SHP77 treated with DMSO at 0.1 percent for 48 hours (cell line): ENCODE measurements around the gene HNF4A.

Source experiments
- DNase-seq: peaks from one replicate; lab custom pipeline; 2025; lab: John Stamatoyannopoulos, UW

The HNF4A gene

DNA sequence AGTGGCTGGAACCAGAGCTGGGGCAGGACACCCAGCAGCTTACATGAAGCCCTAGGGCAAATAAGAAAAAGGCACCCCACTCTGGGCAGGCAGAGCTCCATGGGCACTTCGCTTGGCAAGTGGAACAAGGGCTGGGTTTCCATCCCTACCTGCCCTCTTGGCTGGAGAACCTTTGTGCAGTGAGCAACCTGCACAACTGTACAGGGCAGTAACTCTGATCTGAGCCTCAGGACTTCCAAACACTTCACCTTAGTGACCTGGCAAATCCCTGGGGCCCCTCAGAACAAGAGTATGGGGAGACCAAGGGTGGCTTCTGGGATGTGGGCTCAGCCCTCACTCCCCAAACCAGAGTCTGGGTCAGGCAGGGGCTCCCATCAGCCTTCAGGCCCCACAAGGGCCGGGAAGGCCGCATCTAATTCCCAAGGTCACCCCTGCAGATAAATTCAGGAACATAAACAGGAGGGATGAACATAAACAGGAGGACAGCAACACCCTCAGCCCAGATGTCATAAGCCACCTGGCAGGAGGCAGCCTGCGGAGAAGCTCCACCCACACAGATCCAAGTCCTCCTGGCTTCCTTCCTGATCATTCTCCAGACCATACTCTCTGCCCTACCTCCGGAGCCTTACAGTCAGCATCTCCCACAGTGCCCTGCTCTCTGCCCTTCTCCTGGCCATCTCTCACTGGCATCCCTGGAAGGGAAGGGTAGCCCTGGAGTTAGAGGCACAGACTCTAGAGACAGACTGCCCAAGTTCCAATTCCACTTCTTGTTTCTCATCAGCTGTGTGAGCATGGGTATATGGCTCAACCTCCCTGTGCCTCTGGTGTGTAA lies 37.5 kb downstream of the HNF4A start:
- DNase-seq: no peak

DNA sequence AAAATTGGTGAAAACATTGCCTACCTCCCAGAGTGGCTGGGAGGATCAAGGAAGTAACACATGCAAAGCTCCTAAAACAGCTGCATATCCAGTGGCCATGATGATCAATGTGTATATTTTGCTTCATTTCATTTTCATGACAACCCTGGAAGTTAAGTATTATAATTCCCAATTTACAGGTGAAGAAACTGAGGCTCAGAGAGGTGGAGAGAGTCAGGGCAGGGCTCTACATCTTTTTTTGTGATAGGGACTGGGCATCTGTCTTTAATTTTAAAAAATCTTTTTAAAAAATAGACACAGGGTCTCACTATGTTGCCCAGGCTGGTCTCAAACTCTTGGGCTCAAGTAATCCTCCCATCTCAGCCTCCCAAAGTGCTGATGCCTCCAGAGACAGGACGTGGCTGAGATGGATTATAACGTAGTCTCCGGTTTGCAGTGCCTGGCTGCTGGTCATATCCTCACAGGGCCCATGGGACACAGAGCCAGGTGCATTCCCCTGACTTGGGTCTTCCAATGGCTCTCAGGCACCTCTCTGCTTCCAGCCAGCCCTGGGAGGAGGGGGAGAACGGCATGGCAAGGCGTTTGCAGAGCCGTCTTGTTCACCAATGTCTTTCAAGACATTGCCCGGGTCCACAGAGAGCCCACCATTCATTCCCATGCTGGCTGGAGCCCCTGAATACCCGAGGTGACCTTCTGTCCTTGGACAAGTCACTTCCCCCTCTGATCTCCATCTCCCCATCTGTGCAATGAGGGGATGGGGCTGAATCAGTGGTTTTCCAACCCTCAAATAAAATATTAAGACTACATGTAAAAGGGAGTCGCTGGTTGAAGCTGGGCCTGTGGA lies 38.3 kb downstream of the HNF4A start:
- DNase-seq: no peak

DNA sequence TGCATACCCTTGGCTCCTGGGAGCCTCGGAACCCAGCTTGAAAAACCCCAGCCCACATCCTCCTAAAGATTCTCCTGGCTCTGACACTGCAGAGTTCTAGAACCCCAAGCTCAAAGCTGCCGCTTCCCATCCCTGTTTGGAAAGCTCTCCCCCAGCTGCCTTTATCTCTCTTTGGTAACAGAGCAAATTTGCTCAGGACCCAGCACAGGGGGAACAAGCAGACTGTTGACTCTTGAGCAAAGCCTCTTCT lies 38.9 kb downstream of the HNF4A start:
- no peak for DNase-seq

DNA sequence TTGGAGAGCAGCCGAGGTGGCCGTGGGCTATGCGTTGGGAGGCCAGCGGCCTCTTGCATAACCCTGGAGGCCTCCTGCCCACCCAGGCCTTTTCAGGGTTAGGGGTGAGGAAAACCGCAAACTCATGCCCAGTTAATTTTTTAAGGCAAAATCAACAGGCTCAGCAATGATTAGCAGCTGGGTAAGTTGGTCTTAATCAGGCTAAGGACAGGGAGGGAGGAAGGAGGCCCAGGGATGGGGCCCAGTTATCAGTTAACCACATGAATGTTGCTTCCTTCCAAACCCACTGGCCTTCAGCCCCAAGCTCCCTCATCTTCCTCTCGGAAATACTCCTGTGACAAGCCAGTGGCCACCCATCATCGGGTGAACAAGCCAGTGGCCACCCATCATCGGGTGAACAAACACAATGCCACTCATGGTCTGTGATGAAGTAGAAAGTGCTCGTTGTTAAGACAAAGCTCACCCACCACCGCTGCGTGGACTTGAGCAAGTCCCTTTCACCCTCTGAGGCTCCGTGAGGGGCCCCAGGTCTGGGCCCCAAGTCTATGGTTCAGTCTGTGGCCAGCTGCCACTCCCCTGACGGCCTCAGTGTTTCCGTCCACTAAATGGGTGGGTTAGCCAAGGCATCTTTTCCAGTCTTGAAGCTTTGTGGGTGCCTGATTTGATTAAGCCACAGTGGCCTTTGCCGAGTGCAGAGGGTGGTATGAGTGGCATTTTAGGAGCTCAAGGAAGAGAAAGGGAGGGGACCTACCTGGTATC lies 39.4 kb downstream of the HNF4A start:
- DNase-seq: no peak

DNA sequence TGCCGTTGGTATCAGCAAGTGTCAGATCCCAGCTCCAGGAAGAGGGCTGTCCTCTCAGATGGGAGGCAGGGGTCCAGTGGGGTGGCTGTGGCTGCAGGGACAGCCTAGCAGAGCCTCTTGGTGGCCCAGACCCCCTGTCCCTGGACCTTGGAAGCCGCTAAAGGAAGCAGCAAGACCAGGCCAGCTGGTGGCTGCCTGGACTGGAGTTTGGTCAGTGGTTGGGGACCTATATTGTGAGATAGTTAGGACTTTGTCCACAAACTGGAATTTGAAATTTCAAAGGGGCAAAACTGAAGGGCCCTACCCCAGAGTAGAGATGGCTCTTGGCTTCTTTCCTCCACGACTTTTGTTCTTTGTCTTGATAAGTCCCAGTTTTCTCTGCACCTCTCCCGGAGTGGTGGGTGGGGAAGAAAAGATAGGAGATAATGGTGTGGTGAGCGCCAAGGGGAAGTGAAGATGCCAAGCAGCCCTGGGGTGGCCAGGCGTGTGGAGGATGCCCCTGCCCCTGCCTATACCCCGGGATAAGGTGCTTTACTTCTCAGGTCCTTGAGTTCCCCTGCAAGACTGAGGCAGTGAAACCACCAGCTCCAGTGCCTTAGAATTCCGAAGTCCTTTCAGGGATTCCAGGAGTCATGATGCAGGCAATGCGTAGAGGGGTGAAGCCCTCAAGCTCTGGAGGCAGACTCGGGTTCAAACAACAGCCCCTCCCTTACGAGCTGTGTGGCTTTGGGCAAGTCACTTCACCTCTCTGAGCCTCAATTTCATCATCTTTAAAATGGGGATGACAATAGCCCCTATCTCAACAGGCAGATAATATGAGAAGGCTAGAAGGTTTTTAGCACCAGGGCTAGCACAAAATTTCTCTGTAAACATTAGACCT lies 40.2 kb downstream of the HNF4A start:
- no peak for DNase-seq

DNA sequence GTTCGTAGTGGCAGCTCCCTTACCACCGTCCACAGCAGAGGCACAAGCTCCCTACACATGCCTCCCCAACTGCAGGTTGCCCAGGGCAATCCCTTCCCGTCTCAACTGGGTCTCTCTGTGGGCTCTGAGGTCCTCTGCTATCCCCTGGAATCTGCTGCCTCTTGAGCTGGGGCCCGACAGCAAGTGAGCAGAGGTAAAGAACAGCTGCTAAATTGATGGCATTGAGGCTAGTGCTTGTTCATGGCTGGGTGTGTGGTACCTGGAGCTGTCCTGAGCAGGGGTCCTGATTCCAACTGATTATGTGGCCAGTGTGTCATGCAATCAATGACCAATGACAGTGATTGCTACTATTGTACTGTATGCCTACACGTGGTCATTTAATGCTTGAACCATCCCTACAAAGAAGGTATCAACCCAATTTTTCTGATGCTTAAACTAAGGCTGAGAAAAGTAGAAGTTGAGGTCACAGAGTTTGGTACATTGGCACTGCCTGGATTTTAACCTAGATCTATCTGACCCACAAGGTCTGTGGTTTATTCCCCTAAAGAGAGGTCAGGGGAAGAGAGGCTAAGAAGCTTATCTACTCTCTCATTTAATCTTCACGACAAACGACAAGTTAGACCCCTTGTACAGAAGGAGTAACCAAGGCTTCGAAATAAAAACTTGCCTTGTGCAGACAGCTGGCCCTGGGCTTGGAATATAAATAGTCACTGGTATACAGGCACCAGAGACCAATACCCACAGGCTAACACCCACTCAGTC lies 41.1 kb downstream of the HNF4A start:
- DNase-seq: no peak

DNA sequence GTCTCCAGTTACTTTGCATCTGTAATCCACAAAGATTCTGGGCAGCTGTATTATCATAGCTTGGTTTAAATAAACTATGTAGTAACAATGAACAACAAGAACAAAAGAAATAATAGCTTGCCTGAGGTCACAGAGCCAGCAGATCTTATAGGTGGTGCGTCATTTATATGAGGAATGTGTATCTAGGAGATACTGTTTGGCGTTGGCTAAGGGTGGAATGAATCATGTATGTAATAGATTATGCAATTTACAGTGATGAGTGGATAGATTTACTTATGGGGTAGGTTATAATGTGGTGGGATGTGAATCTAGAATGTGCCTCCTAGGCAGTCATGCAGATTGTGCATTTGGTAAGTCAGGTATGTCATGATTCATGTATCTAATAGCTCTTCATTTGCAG lies 42.8 kb downstream of the HNF4A start:
- DNase-seq: no peak

DNA sequence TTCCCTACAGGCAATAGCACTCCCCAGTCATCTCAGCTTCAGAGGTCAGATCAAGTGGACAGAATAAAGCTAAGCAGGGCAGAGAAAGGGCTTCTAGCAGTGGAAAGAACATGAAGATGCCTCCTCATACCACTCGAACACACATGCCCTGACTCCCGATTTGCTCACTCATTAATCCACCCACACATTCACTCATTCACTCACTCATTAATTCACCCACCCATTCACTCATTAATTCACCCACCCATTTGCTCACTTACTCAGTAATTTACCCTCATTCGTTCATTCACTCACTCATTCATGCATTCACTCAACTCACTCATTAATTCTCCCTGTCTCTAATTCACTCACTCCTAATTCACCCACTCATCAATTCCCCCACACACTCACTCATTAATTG lies 43.9 kb downstream of the HNF4A start:
- DNase-seq: no peak

DNA sequence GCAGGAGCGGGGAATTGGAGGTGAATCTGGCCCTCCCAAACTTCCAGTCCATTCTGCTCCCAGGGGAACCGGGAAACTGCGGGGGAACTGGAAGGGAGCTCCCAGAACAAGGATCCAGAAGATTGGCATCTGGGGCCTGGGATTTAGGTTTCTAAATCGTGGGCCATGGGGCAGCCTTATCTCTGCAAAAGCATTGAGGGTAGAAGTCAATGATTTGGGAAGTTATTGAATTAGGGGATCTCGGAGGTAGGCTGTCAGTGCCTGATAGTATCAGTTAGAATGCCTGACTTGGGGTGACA lies 45.1 kb downstream of the HNF4A start:
- no peak for DNase-seq

DNA sequence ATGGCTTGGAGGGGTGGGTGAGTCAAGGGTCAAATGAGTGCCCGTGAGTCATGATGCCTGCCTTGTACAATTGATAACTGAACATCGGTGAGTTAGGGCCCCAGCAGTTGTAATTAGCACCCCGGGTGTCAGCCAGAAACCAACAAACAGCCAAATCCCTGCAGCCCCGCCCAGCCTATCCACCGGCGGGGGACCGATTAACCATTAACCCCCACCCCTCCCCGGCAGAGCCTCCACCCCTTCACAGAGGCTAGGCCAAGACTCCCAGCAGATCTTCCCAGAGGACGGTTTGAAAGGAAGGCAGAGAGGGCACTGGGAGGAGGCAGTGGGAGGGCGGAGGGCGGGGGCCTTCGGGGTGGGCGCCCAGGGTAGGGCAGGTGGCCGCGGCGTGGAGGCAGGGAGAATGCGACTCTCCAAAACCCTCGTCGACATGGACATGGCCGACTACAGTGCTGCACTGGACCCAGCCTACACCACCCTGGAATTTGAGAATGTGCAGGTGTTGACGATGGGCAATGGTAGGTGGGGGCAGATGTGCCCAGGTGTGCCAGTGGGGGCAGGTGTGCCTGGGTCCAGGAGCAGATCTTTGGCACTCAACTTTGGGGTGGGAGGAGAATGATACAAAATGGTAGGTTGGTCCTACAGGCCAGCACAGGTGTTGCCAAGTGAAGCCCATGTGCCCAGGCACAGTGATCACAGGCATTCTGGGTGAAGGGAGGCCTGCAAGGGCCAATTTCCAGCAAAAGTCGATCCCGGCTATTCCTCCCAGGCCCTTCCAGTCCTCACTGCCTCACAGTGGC lies 45.7 kb downstream of the HNF4A start:
- DNase-seq: no peak

DNA sequence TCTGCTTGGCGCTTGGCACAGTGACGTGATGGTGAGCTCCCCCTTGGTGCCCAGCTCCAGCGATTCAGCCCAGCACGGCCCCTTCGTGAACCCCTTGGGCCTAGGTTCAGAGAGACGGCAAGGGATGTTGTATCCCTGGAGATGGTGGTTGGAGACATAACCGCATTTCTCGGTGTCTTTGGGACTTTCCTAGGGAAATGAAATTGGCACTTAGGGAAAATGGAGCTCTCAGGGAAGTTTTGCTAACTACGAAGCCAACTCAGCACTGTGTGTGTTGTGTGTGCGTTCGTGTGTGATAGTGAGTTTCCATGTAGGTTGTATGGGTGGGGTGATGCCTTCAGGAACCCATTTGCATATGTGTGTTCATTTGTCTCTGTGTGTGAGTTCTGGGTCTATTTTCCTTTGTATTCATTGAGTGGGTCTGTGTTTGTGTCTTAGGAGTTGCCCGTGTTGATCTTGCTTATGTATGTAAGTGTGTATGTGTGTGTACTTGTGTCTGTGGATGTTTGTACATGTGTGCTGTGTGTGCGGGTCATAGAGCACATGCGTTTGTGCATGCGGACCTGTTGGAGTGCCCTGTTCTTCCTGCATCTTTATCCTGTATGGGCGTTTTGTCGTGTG lies 46.4 kb downstream of the HNF4A start:
- DNase-seq: no peak

DNA sequence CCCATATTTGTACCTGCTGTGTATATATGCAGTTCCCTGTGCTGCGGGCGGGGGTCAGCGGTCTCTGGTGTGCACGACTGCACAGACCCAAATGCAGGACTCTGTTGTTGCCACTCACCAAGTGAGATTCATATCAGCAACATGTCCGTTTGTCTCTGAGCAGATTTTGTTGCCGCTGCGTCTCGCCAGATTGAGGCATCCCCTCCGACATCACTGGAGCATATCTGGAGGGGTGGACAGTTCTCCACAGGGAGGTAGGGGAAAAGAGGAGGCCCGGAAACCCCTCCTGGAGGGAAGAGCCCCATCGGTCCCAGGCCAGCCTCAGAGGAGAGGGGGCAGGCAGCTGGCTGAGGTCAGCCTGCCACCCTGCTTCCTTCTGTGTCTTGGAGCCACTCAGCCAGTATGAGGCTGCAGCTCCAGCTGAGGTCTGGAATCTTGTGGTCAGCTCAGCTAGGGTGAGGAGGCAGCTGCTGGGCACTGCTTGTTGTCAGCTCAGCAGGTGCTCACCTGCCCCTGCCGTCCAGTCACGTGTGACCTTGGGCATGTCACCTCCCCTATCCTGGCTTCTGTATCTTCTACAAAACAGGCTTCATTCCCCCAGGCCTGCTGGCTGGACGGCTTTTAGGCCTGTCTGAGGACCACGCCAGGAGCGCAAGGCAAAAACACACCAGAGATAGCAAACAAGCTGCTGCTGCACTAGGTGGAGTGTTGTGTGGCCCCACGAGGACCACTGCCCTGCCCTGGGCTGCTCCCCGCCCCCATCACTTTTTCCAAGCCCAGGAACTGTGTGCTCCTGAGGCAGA lies 47.1 kb downstream of the HNF4A start:
- no peak for DNase-seq

DNA sequence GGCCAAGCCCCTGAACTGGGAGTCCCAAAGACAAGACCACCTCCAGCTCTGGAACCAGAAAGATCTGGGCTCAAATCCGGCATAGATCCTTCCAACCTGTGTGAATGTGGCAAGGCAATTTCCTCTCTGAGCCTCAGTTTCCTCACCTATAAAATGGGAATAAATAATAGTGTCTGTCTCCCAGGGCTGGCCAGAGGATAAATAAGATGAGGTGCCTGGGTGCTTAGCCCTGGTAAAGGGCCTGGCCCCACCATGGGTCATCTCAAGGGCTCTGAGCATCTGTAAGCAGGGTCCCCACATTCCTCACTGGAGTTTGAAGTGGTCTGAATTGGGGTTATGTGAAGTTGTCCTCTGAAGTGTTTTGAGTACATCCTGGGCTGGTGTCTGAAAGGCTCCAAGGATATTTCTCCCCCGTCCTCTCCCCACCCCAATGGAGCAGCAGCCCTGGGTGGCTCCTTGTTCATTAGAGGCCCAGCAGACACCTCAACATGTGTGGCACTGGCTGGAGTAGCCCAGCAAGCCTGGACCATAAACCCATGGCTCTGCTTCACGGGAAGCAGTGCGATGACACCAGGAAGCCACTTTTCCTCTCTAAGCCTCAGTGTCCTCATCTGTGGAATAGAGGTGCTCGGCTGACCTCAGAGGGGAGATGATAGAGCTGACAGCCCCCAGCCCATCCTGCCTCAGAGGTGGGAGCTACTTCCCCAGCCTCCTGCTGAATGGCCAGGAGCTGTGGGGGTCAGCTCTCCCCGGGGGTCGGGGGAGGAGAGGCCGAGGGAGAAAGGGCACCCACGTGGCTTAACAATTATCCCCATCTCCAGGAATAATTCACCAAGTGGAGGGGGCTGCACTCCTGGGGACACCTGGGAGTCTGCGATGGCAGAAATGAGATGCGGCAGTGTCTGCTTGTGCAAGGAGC lies 48.0 kb downstream of the HNF4A start:
- no peak for DNase-seq

DNA sequence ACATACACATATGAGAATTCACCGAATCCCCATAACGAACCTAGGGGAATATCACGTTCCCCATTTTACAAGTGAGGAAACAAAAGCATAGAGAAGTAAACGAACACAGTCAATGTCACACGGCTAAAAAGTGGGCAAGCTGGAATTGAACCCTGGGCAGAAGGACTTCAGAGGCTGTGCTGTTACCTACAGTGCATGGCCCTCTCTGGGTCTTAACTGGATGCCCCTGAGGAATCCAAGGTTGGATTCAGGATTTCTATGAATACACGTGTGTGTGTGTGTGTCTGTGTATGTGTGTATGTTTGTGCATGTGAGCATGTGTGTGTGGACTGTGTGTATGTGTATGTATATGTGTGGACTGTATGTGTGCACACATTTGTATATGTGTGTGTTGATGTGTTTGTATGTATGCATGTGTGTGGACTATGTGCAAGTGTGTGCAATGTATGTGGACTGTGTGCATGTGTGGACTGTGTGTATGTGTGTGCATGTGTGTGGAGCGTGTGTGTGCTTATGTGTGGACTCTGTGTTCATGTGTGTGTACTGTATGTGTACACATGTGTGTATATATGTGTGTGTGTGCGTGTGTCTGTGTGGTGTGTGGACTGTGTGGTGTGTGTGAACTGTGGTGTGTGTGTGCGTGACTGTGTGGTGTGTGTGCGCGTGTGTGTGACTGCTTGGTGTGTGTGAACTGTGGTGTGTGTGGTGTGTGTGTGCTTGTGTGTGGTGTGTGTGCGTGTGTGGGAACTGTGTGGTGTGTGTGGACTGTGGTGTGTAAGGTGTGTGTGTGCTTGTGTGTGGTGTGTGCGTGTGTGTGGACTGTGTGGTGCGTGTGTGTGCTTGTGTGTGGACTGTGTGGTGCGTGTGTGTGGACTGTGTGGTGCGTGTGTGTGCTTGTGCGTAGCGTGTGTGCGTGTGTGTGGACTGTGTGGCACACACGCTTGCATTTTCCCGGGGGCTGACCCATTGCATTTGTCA lies 49.0 kb downstream of the HNF4A start:
- no peak for DNase-seq

DNA sequence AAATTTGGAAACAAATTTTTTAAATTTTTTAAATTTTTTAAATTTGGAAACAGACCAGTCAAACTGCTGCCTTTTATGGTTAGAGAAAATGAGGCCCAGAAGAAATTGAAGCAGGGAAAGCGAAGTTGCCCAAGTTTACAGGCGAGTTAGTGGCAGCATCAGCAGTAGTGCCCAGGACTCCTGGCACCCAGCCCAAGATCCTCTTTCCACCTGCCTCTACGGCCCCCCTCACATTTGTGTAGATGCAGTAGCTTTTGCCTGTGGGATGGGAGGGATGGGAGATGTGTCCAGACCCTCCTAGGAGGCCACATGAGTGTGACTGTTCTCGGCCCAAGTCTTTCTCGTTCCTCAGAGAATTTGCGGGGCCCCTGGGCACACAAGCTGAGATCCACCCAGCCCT lies 49.8 kb downstream of the HNF4A start:
- no peak for DNase-seq

DNA sequence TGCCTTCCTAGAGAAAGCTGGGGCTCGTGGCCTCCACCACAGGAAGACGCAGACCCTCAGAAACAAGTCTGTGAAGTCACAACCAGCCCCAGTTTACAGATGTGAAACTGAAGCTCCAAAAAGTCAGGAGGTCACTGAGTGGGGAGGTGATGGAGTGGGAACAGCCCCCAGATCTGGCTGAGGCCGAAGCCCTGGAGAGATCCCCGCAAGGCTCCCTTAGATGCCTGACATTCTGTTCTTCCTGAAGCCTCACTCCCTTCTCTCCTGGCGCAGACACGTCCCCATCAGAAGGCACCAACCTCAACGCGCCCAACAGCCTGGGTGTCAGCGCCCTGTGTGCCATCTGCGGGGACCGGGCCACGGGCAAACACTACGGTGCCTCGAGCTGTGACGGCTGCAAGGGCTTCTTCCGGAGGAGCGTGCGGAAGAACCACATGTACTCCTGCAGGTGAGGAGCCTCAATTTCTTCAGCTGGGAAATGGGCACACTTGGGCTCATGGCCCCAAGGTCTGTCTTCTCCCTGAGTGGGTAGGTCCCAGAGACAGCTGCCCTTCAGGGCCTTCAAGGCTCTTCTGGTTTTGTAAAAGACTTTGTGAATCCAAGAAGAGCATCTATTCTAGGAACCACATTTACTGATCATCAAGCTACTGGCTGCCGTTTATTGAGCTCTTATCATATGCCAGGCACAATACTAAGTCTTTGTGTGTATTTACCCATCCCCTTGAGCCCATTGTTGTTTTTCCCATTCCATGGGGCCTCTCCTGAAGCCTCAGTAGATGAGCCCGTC lies 50.5 kb downstream of the HNF4A start:
- DNase-seq: no peak
